GM12891 (cell line): Measurements from ENCODE around the gene FBLN5.

ENCODE experiments used
- DNase-seq: peaks from one replicate; pipeline ENCODE4 v3.0.0; 2011; ENCODE audit warnings: low spot score; ENCODE audit not compliant: insufficient read length
- FAIRE-seq: peaks from 2 replicates; lab custom pipeline; 2011; peaks lifted over from hg19 to GRCh38; lab: Jason Lieb, UNC
- PAX5 ChIP-seq: IDR thresholded peaks from 2 replicates; pipeline ENCODE4 v1.6.1; 2011; ENCODE audit warnings: low read length, moderate library complexity, mild to moderate bottlenecking; ENCODE audit not compliant: insufficient read depth, severe bottlenecking
- POLR2A ChIP-seq: IDR thresholded peaks from 2 replicates; pipeline ENCODE4 v1.6.1; 2011; ENCODE audit warnings: low read depth, low read length, control low read depth
- POLR2AphosphoS5 ChIP-seq: IDR thresholded peaks from 2 replicates; pipeline ENCODE4 v1.6.1; 2011; ENCODE audit warnings: low read depth, low read length, control low read depth
- POU2F2 ChIP-seq: IDR thresholded peaks from 2 replicates; pipeline ENCODE4 v1.6.1; 2011; ENCODE audit warnings: low read depth, mild to moderate bottlenecking, control low read depth, low read length, moderate library complexity
- SPI1 ChIP-seq: IDR thresholded peaks from 2 replicates; pipeline ENCODE4 v1.6.1; 2011; ENCODE audit warnings: low read depth, low read length, control low read depth
- TAF1 ChIP-seq: IDR thresholded peaks from 2 replicates; pipeline ENCODE4 v1.6.1; 2011; ENCODE audit warnings: low read depth, low read length, control low read depth

The FBLN5 gene

DNA sequence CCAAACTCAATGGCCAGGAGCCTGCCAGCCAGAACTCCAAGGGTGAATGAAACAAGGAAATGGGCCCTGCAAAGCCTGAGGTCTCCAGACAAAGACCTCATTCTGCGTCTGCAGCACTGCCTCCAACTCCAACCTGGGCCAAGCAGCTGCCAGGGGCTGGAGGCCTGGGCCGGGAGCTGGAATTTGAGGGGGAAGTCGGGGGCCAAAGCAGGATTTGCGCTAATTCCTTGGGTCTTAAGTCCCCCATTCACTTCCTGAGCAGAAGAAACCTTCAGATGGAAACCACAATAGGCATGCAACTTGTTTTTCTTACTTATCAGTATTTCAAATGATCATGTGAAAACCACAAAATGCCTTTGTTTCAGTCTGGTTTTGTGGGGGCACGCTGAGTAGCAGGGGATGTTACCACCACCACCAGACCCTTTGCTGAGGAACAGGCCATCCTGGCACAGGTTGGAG, 57.2 kb downstream of the FBLN5 start:
- FAIRE-seq, result no peak
- TF ChIP-seq TAF1 (no peak), POLR2AphosphoS5 (no peak), POLR2A (no peak), PAX5 (no peak), SPI1 (no peak), POU2F2 (no peak)
- DNase-seq, result no peak

DNA sequence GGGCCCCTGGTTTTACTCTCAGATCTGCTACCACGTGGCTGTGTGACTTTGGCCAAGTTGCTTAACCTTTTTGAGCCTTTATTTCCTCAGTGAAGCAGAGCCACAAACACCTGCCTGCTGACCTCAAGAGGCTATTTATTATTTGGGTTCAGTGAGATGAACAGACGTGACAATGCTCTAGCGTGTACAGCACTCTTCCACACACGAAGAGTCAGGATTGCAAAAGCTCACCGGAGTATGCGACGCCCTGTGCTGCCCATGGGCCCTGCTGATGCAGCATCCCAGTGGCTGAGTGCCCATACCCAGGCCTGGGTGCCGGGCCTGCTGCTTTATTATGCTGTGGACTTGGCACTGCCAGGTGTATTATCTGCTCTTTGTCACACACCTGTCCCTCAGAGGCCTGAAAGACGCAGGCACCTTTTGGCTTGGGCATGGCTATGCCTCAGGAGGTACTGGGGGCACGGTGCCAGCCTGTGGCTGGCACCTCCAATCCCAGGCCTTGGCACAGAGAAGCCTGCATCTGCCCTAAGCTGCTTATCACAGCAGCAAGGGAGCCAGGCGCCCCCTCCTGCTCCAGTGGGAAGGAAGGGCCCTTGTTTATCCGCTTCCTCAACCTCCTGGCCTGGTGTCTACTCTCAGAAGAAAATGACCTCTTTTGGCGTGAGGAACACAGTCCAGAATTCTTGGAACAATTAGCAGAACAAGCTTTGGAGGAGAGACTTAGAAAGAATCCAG, 57.9 kb downstream of the FBLN5 start:
- FAIRE-seq, result no peak

DNA sequence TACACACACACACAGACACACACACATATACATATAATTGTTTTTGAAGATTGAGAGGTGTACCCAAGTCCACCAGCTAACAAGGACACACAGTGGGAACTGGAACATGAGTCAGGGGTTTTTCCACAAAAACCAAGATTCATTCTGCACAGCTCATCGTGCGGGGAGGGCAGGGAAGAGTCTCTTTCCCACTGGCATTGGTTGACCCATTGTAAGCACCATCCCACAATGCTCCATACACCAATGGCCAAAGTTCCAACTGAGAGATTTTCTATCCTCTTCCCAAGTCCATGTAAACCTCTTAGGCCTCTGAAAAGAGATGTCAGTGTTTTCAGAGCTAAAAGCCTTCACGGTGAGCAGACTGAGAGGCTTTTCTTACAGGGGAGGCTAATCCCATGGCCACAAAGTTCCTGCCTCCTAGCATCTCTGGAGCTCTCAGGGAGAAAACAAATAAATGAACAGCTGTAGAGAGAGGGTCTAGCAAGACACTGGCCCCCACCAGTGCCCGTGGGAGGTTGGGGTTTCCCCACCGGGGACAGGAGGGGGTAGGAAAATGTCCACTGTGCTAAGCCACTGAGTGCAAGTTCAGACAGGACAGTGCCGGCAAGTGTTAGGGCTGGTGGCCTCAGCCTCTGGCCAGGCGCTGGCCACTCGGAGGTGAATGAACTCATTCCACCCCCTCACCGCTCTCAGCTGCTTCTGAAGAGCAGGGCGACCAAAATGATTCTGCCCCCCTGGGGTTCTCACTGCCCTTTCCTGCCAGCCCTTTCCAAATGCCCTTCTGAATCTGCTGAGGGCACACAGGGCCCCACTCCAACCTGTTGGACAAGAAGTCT, 58.6 kb downstream of the FBLN5 start:
- TF ChIP-seq PAX5, result no peak
- no peak for TF ChIP-seq SPI1
- TF ChIP-seq TAF1, result no peak
- TF ChIP-seq POLR2A, result no peak
- TF ChIP-seq POLR2AphosphoS5, result no peak
- TF ChIP-seq POU2F2, result no peak
- no peak for FAIRE-seq
- no peak for DNase-seq

More for the DNA sequence above, 57.9 kb downstream of the FBLN5 start:
- no peak for DNase-seq
- no peak for TF ChIP-seq PAX5
- TF ChIP-seq POLR2A, result no peak
- no peak for TF ChIP-seq SPI1
- no peak for TF ChIP-seq POU2F2
- TF ChIP-seq POLR2AphosphoS5, result no peak
- TF ChIP-seq TAF1, result no peak

DNA sequence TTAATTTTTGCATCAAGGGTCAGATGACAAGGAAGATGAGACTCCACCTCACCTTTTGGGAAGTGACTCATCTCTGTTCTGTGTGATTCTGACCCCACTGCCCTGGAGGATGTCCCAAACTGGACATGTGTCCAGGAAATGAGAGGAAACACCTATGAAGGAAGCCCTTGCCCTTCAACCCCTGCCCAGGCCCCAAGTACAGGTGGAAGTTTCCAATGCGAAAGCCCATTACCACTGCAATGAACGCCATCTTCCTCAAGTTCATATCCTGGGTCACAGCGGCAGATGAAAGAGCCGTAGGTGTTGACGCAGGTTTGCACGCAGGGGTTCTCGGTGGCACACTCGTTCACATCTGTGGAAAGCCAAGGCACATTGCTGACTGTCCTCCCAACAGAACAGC, 60.5 kb downstream of the FBLN5 start:
- TF ChIP-seq POLR2A (no peak), SPI1 (no peak), PAX5 (no peak), POU2F2 (no peak), POLR2AphosphoS5 (no peak), TAF1 (no peak)
- DNase-seq (no peak), FAIRE-seq (no peak)

DNA sequence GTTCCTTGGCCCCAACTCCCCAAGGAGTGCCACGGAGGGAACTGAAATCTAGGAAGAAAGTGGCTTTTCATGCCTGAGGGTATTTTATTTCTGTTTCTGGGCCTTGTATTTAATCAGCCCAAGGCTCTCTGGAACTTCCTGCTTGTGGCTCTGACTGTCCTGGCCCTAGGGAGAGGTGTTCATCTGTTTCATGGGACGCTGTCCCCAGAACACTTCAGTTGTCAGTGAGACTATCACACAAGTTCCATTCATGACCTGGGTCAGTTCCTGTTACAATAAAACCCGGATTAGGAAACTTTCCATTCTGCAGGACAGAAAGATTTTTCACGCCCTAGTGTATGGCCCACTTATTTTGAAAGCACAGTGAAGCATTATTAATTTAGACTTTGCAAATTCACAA, 61.7 kb downstream of the FBLN5 start:
- FAIRE-seq (no peak), DNase-seq (no peak)
- TF ChIP-seq TAF1, result no peak
- no peak for TF ChIP-seq POLR2A
- no peak for TF ChIP-seq POU2F2
- TF ChIP-seq SPI1, result no peak
- no peak for TF ChIP-seq POLR2AphosphoS5
- TF ChIP-seq PAX5, result no peak

DNA sequence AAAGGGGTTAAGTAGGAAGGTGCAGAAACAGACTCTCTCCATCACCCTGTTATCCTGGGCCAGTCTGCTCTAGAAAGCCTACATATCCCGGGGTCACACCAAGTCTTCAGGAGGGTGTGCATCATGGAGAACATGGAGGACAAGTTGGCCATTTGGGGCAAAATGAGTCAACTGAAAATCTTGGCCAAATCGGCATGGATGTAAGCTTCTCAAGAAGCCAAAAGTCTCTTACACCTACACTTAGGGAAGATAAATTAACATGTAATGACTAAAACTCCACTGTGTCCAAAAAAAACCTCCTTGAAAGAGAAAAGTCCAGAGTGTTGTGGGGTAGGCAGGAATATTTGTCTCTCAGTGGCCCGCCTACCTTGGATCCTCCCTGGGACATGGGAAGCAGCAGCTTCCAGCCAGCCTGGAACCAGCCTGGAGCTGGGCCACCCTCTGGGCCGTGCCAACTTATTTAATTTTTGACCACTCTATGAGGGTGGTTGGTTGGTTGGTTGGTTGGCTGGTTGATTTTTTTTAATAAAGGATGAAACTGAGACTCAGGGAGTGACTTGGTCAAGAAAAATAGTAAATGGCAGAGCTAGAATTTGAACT, 62.3 kb downstream of the FBLN5 start:
- DNase-seq (no peak), FAIRE-seq (no peak)
- TF ChIP-seq PAX5 (no peak), POLR2A (no peak), SPI1 (no peak), POLR2AphosphoS5 (no peak)

DNA sequence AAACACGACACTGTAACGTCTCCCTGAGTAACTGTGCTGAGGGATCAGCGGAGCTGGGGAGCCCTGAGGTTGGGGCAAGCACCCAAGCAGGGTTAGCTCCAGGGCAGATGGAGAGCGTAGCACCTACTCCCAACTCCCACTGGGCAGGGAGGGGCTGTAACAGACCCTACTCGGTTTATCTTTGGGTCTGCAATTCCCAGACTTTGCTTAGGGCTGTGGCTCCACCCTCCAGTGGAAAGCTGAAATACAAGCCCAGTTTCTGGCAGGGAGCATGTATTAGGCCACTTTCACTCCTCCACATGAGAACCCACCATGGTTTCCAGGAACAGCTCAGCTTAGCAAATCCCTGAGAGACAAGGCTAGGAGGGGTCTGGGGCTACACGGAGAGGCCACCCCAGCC, 62.8 kb downstream of the FBLN5 start:
- FAIRE-seq, result no peak
- no peak for DNase-seq
- TF ChIP-seq PAX5 (no peak), SPI1 (no peak), POLR2AphosphoS5 (no peak), POLR2A (no peak), POU2F2 (no peak), TAF1 (no peak)

DNA sequence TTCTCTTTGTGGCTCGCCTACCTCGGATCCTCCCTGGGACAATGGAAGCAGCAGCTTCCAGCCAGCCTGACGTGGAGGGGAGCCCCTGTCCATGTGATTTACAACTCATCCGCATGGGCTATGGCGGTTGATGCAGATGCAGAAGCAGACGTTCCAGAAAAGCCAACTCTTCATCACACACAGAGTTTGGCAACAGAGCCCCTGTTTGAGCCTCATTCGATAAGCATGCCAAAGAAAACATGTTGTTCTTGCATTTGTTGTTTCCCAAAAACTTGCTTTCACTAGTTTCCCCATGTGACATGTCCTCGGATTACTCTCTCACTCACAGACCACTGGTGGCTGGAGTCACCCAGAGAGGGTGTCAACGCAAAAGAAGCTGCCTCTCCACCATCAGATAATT, 63.7 kb downstream of the FBLN5 start:
- DNase-seq (no peak), FAIRE-seq (no peak)
- TF ChIP-seq POU2F2, result no peak

DNA sequence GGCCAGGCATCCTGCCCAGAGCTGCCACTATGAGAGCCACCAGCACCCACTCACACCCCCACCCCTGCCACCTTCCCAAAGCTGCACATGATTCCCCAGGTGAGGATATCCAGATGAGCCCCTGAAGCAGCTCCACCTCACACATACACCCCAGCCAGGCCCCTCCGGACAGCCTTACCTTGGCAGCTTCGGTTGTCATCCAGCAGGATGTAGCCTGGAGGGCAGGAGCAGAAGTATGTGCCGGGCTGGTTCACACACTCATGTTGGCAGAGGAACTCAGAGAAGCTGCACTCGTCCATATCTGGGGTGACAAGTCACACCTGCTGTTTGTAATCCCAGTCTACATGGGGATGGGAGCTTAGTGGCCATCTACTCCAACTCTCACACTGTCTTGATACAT, 64.7 kb downstream of the FBLN5 start:
- TF ChIP-seq POLR2AphosphoS5 (no peak), TAF1 (no peak), POU2F2 (no peak), PAX5 (no peak), SPI1 (no peak), POLR2A (no peak)
- FAIRE-seq (no peak), DNase-seq (no peak)
